GM21576 (cell line): ENCODE measurements around the gene MSMP.

Experiments used
- ATAC-seq: cut with Tn5 transposase; IDR thresholded peaks from one replicate; pipeline ENCODE4 v1.9.1; 2021; ENCODE audit warnings: mild to moderate bottlenecking, moderate library complexity; ENCODE audit not compliant: unreplicated experiment

Gene MSMP

DNA sequence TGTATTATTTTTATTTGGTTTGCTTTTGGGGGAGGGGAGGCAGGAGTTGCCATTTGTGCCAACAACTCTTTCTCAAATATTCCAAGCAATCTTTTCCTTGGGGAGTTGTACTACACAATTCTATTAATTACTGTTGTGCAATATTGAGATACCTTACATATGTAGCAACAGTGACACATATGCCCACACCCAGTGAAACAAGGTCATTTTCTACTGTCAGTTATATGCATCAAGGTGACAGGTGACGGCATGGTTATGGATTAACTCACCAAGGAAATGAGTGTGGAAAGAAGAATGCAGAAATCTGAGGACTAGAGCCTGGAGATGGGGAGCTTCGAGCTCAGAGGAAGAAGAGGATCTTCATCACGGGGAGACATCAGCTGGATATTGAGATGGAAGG is 17.9 kb upstream of the MSMP start:
- ATAC-seq: no peak

DNA sequence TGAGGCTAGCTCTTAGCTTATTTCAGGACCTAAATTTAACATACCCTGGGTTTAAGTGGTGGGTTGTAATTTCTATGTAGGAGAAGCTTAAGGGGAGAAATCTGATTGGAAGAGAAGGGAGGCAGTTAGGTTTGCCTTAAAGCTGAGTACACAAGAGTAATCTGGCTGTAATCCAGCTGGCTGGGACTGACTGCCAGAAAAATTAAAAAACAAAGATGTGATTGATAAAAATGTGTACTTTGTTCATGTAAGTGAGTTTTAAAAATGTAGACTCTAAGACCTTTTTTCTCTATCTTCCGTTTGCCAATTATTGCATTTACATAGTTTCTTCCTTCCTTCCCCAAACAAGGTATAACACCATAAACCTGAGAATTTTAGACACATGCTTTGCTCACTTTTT is 17.5 kb upstream of the MSMP start:
- ATAC-seq: no peak

DNA sequence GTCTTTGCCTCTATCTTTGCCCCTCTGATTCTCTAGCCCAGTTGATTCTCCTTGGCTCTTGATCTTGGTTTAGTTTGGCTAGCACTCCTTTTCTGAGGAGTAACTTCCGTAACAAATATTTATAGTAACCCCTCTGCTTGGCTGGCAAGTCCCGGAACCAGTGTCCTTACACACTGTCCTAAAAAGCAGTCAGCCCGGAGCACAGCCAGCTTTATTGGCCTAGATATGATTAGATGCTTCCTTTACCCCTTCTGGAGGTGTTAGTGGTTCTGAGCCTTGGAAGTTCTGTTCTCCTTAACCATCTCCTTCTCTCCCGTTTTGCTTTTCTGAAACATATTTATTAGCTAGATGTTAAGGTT is 17.0 kb upstream of the MSMP start:
- no peak for ATAC-seq

DNA sequence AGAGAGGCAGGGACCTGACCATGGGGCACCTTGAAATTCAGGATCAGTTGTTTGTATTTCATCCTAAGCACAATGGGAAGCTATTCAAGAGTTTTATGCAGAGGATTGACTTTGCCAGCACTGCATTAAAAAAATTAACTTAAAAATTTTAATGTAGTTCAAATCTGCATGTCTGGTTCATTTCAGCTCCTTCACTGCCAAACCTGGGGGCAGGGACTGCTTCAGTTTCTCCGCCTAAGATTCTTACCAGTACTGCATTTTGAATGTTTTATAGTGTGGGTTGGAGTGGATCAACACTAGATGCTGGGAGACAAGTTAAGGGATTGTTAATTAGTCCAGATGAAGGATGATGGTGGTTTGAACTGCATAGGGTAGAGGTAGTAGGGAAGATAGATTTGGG is 15.7 kb upstream of the MSMP start:
- ATAC-seq: no peak

DNA sequence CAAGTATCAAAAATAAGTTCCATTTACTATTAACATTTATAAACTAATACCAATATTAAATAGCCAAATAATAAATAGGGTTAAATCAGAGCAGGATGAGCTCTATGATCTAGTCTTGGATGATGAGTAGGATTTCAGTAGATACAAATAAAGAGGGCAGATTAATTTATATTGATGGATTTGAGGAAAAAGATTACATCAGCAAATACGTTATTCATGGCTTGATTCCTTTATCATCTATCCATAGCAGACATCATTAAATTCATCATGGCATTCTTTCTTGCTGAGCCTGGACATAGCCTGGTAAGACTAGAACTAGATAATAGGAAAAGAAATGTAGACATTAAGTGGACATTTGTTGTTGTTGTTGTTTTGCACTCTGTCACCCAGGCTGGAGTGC is 13.4 kb upstream of the MSMP start:
- no peak for ATAC-seq

DNA sequence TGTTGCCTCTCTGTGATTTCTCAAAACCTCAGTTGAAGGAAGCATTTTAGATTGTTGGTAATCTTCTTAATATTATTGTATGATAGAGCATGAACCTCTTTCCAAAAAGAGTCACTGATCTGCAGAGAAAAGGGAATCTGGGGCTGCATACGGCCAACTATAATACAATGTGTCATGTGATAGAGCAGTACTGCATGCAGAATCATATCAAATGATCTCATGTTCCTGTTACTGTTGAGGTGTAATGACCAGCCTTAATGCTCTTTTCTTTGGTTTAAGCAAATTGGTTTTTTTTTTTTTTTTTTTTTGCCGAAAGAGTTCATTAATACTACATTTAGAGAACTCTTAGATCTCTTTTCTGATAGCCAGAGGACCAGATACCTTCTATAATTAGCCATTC is 12.9 kb upstream of the MSMP start:
- ATAC-seq: no peak

DNA sequence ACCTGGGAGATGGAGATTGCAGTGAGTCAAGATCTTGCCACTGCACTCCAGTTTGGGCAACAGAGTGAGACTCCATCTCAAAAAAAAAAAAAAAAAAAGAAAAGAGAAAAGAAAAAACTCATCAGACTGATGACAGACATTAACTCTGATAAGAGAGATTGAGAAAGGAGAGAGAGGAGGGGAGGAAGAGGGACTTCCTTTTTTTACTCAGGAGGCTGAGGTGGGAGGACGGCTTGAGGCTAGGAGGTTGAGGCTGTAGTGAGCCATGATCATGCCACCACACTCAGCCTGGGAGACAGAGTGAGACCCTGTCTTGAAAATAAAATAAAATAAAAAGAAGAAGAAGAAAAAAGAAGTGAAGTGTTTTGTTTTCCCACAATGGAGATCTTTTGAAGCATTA is 9.7 kb upstream of the MSMP start:
- ATAC-seq: no peak

DNA sequence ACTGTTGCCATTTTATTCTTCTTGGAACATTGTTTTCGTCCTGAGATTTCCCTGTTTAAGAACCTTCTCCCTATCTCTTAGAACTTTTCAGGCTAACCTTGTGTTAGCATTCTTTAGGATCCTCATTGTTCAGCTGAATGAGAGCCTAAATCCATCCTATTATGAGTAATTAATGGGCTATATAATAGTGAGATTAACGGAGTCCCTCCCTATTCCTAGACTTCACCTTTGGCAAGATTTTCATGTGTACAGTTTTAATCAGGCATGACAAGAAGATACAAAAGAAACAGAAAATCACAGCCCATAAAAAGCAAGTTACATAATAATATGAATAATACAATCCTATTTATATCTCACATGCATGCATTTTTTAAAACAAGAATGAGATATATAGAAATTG is 9.1 kb upstream of the MSMP start:
- ATAC-seq: no peak

DNA sequence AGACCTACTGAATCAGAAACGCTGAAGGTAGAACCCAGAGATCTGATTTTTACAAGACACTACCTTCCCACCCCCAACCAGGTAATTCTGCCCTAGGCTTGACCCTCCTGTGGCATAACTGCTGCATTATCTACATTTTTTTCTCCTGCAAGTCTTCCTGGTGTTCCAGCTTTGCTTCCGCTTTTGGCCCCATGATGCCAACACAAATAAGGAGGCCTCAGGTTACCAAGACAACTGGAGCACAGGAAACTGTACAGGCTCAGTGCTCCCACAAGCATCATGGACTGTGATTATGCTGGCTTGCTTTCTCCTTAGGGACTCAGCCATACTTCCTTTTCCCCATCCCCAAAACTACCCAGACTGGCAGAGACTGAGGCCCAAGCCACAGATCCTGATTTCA is 6.6 kb upstream of the MSMP start:
- no peak for ATAC-seq

DNA sequence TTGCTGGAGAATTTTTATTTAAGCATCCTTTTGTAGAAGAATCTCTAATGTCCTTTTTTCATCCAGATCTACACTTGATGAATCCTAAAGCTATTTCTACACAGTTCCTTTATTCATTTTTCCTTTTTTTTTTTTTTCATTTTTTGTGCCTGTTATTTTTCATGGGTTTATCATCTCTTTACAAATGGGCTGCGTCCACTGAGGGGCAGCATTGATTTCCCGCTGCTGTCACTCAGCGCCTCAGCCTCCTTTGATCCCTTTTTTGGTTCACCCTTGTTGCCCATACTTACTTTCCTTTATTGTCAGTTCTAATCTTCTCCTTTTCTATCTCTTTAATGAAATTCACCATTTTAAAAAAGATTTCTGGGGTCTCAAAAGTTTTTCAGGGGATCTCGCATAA is 5.7 kb upstream of the MSMP start:
- ATAC-seq: no peak

DNA sequence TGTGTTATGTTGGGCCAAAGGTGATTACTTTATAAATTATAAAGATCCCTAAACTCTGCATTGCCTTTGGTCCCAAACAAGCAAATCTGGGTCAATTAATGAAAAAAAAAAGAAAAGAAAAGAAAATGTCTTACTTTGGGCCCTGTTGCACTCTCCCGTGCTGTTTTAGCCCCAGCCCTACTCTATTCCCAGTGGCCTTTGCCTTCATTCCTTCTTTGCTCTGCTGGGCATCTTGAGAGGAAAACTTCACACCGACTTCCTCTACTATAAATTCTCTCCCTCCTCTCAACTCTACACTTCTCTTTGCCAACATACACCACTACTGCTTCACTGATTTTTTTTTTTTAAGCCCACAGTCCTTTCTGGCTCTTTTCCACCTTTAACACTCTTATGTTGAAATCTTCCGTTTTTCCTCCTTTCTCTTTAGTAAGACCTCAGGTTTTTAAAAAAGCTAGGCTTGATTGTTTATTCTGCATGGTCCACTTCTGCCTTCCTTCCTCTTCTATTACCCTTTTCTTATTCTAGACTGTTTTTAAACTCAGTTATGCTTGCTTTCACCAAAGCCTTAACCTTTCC is 4.5 kb upstream of the MSMP start:
- ATAC-seq: no peak

DNA sequence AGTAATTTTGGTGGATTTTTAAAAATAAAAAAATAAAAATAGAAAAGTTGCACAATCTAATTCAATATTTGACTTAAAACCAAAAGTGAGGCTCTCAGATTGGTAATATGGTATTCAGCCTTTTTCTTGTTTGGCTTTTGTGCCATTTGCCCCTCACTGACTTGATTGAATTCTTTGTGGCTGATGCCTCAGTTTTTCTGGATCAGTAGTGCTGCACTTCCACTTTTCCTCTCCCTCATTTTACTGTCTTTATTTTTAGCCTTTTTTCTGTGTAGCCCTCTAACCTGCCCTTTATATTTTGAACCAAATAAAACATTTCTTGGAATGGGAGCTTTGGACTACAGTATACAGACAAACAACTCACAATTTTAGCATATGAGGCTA is 3.8 kb upstream of the MSMP start:
- no peak for ATAC-seq

DNA sequence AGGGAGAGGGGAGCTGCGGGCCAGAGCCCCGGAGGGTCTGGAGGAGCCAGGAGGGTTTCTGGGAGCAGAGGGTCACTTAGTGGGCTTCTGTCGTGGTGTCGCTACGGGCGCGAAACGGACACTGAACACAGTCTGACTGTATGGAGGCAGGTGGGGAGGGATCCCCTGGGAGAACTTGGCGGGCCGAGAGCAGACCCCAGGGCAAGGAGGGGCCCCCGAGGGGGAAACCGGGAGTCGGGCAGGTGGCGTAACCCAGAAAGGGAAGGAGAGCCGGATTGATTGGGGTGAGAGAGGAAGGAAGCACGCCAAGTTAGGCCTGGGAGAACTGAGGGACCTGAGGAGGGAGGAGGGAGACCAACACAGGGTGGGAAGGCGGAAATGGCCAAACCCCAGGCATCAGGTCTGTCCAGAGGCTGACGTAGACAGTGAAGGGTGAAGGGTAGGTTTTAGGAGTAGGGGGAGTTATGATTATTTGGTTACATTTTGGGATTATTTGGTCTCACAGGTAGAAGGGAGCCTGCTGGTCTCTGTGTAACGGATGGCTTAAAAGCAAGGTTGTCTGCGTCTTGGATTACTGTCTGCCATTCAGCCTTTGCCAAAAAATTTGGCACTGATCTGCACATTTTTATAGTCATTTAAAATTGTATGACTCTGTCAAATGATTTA is 3.3 kb upstream of the MSMP start:
- ATAC-seq: peak; percentile 36

DNA sequence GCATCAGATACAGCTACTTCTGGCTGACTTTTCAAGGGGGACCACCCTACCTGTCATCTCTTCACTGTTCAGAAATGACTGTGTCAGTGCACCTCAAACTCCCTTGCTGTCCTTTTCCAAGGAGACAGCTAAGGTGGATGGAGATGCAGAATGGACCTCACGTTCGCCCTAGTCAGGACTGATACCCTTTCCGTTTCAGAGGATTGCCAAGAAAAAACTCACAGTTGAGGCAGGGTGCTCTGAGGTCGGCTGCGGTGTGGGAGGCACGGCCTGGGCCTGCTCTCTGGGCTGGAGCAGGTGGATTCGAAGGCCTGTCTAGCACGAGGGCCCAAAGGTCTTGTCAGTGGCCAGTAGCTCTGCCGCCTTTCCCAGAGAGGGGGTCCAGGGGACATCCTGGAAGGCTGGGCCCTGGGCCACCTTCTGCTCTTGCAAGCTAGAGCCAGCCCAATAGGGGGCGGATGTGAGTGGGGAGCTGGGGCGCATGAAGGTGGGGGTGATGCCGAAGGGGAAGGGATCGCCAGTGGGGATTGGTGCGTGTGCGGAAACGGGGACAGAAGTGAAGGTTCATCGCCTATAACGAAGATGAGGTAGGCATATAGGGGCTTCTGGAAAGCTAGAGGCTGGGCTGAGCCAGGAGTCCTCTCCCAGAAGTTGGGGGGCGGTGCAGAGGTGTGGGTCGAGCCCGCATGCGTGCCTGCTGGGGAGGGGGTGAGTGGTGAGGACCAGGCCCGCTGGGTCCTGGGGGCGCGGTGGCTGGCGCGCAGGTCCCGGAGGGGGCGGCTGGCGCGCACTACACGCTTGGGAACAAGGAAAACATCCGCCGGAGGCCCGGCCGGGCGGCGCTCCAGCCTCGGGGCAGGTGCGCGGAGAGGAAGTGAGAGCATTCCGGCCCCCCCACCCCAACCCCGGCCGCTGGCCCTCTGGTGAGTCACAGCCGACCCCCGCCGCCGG is 2.5 kb upstream of the MSMP start:
- ATAC-seq: peak; percentile 51

DNA sequence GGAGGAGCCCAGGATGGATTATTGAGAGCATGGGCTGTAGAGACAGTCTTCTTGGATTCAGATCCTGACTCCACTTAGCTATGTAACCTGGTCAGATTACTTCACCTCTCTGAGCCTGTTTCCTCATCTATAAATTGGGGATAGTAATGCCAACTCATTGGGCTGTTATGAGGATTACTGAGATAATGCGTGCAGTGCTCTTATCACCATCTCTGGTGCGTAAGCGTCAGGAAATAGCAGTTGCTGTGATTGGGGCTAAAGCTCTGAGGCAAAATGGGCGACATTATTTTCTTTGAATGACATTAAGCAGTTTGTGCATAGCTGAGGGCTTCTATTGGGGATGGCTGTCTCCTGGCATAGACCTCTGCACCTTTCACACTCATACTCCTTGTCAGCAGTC is 995 bp upstream of the MSMP start:
- ATAC-seq: no peak

DNA sequence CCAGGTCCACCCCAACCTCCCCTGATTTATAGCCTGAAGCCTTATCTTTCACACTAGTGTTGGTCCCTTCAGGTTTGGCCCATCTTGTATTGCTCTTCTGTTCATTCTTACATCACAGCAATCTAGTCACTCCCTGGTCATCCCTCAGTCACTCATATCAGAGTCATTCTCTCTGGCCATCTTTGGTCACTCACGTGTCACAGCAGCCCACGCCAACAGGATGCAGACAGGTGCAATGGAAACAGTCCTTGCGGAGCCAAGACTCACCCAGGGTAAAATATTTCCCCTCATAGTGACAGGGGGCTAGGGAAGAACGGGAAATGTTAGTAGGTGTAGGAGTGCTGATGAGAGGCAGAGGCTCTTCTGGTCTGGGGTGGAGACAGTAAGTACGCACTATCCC is 610 bp downstream of the MSMP start:
- ATAC-seq: no peak

DNA sequence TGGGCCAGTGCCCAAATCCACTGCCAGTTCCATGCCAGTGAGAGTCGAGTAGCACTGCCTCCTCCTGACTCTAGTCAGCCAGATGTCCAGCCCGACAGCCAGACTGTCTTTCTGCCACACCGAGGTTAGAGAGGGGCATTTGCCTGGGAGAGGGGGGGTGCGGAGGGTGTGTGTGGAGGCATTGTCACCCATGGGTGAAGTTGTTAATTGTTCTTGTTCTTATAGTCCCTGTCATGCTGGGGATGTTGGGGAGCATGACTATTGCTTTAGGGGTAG is 3.9 kb downstream of the MSMP start:
- ATAC-seq: no peak

DNA sequence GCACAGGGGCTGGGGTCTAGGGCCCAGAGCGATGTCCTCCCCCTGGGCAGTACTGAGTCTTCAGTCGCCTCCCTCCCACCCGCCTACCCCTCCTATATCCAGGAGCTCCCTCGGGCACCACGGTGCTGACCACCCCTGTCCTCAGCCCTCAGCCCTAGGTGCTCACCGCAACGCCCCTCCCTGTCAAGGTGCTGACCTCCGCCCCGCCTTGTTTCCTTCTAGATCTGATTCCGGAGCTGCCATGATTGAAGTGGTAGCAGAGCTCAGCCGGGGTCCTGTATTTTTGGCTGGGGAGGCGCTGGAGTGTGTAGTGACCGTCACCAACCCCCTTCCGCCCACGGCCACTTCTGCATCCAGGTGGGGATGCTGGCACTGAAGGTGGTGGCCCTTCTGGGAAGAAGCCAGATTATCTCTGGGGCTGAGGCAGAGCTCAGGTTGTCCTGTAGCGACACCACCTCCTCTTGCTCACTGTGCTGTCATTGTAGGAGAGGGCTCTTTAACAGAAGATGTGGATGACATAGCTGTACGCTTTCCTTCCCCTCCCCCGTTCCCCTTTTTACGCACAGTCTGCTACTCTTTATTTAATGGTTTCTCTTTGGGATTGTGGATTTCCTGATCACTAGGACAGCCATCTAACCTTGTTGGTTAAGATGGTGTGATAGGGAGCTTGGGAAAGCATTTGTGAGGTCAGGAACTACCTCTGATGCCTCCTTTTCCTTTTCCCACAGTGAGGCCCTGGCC is 4.4 kb downstream of the MSMP start:
- peak; percentile 36 for ATAC-seq

DNA sequence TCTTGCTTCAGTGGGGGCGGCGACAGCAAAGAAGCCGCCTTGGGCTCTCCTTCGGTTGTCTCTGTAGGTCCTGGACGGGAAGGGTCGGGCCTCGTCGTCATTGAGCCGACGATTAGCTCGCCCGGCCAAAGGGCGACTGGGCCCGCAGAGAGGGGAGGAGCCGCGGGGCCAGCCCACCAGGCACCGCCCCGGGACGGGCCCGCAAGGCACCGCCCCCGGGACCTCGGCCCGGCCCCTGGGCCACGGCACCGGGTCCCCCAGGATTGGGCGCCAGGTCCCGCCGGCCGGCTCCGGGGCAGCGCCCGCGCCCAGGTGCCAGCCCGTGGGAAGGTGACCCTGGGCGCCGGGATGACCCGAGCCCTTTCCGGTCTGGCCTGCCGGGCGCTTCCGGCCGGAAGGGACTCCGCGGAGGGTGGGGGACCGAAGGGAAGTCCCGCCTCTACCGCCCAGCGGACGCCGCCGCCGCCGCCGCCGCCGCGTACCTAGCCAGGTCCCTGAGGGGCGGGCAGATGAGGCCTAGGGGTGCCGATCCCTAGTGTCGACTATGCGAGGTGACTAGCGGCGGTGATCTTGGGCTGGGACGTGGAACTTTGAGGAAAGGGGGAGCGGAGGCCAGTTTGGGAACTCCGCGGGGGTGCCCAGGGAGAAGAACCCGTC is 5.1 kb downstream of the MSMP start, which contains the start of the genes GBA2 and RGP1:
TSS of gene GBA2 (minus strand) at position 371 of the 657 bp plus-strand sequence. CDS start 524 bp downstream, outside the sequence.
TSS of gene RGP1 (plus strand) at position 430 of the 657 bp plus-strand sequence. CDS start 469 bp downstream, outside the sequence.
- ATAC-seq: peak; percentile 73

DNA sequence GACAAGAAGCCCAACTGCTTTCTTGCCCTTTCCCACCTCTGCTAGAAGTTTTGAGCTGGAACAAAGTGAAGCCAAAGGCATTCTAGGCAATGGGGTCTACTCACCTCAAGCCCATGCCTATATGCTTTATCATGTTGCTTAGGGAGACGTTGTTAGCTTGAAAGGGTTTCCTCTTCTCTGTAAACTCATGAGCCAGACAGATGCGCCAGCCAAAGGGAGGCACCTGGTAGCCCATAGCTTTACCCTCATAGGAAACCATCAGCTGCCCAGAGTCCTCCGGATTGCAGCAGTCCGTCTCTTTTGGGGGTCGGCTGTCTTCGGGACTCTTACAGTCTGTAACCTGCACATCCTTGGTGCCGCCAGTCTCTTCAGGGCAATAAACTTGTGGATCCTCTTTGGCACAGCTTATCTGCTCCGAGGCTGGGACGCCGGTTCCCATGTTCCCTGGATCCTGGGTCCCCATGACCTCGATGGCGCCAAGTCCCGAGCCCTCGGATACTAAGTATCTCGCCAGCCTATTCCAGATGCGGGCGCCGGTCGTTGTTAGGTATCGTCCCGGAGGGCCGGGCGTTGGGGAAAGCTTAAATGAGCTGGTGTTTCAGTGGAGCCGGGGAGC is 5.7 kb downstream of the MSMP start:
- ATAC-seq: no peak

DNA sequence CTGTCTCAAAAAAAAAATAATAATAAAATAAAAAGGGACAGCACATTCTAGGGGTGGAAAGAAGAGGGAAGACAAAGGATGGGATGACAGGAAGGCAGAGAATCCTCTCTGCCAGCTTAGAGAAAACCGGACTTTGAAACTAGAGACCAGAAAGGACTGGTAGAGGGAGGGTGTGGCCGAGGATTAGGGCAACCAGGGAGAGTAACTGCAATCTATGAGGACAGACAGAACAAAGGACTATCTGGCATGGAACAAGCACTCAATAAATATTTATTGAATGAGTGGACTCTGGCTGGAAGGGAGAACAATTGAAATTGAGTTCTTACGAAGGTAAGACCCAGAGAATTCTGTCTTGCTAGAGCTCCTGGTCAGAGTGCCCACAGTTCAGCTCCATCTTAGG is 7.5 kb downstream of the MSMP start:
- no peak for ATAC-seq
